GM19238 (cell line): ENCODE data around the gene KCNK7.

ENCODE experiments used
- DNase-seq: peaks from one replicate; pipeline ENCODE4 v3.0.0; 2011; ENCODE audit warnings: low spot score; ENCODE audit not compliant: insufficient read length

Gene KCNK7

GRCh38 chr11:65611758-65612603, 16.4 kb upstream of the KCNK7 start:
- DNase-seq = no peak

- DNase-seq = no peak
Measured at GRCh38 chr11:65611028-65611757, 15.6 kb upstream of the KCNK7 start.

- no peak for DNase-seq
Measured at GRCh38 chr11:65610404-65610803, 14.8 kb upstream of the KCNK7 start.

GRCh38 chr11:65609665-65610064, 14.1 kb upstream of the KCNK7 start:
- DNase-seq = no peak

GRCh38 chr11:65609229-65609628, 13.6 kb upstream of the KCNK7 start:
- no peak for DNase-seq

GRCh38 chr11:65607614-65608426, 12.2 kb upstream of the KCNK7 start:
- no peak for DNase-seq

GRCh38 chr11:65606876-65607613, 11.4 kb upstream of the KCNK7 start:
- DNase-seq = no peak

- no peak for DNase-seq
Measured at GRCh38 chr11:65604258-65604657, 8.7 kb upstream of the KCNK7 start.

- DNase-seq = no peak
Measured at GRCh38 chr11:65599955-65600246, 4.3 kb upstream of the KCNK7 start.

- no peak for DNase-seq
Measured at GRCh38 chr11:65599216-65599954, 3.8 kb upstream of the KCNK7 start.

- DNase-seq = no peak
Measured at GRCh38 chr11:65598258-65598699, 2.7 kb upstream of the KCNK7 start.

- no peak for DNase-seq
Measured at GRCh38 chr11:65596520-65596919, 920 bp upstream of the KCNK7 start.

GRCh38 chr11:65595131-65595530, 469 bp downstream of the KCNK7 start:
- no peak for DNase-seq

GRCh38 chr11:65593518-65594414, 1.8 kb downstream of the KCNK7 start:
- peak; percentile 63 for DNase-seq

GRCh38 chr11:65592858-65593517, 2.6 kb downstream of the KCNK7 start:
- DNase-seq = no peak

- no peak for DNase-seq
Measured at GRCh38 chr11:65591939-65592857, 3.4 kb downstream of the KCNK7 start.

- DNase-seq = no peak
Measured at GRCh38 chr11:65590240-65590738, 5.3 kb downstream of the KCNK7 start.
